K562 (cell line): Measurements from ENCODE around the gene CHRNA10. TPM values are rescaled to one million over a fixed set of nuclear protein-coding genes. Genes with fewer than 3 reads are reported as not detected.

Experiments used
- ARID1B ChIP-seq: fragments of 450-650 bp; IDR thresholded peaks from 2 replicates; pipeline ENCODE4 v1.6.1; 2016; ENCODE audit warnings: antibody characterized with exemption, mild to moderate bottlenecking, inconsistent platforms
- HDAC1 ChIP-seq, 2 experiments: fragments of 450-650 bp; IDR thresholded peaks; 2 replicates each; pipeline ENCODE4 v1.6.1; 2016 to 2017; ENCODE audit warnings: inconsistent platforms in 1 of 2, mild to moderate bottlenecking in 1 of 2, moderate library complexity in 1 of 2
- NCOR1 ChIP-seq: fragments of 450-650 bp; IDR thresholded peaks from 2 replicates; pipeline ENCODE4 v1.6.1; 2016; ENCODE audit warnings: mild to moderate bottlenecking, moderate library complexity
- TAL1 ChIP-seq: fragments of 450-650 bp; IDR thresholded peaks from 2 replicates; pipeline ENCODE4 v1.6.1; 2016; ENCODE audit warnings: mild to moderate bottlenecking
- polyA plus RNA-seq, 8 experiments: library from polyadenylated mRNA; depleted of rRNA in 4 of 8; stranded (reverse) in 5 of 8; unstranded in 3 of 8; fragments of >200 nt; fragmentation: Nextera tagmentation in 2 of 8; fragmentation: Illumina TruSeq in 1 of 8; extraction: Ambion mirVana in 2 of 8; extraction: Trizol in 1 of 8; gene quantifications; 2 replicates each; pipeline versions ENCODE4 v1.2.1 to v1.2.3, GENCODE V29; 2011 to 2014; ENCODE audit warnings: inconsistent platforms in 1 of 8, missing spikeins in 1 of 8
- total RNA-seq, 7 experiments: library from RNA; depleted of rRNA in 6 of 7; stranded (reverse); fragments of >200 nt in 6 of 7; fragmentation: Illumina TruSeq in 2 of 7; extraction: Trizol in 2 of 7; gene quantifications; 2 replicates each; pipeline versions ENCODE4 v1.2.1 to v1.2.3, GENCODE V29; 2011 to 2021; ENCODE audit warnings: low replicate concordance in 1 of 7
- TF ChIP-seq, protein P1 (sequence below): fragments of 450-650 bp; IDR thresholded peaks from 2 replicates; pipeline ENCODE4 v1.6.1; 2016; ENCODE audit warnings: mild to moderate bottlenecking, moderate library complexity

Gene CHRNA10
- total and polyA plus RNA-seq, 9 of the 15 experiments (the other 6 are each of a cell fraction or from before 2014, with no cell fraction given) = 0.35 to 1.9 (median 0.81) TPM

DNA sequence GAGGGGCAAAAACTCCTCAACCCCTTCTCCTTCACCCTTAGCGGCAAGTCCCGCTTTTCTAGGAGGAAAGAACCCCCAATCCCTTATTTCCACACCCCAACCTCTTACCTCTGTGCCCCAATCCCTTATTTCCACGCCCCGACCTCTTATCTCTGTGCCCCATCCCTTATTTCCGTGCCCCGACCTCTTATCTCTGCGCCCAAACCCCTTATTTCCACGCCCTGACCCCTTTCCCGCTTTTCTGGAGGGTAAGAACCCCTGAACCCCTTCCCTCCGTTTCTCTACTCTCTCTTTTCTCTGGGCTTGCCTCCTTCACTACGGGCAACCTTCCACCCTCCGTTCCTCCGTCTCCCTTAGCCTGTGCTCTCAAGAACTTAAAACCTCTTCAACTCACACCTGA is 22.3 kb downstream of the CHRNA10 start (continued):
- TF ChIP-seq, protein P1, sequence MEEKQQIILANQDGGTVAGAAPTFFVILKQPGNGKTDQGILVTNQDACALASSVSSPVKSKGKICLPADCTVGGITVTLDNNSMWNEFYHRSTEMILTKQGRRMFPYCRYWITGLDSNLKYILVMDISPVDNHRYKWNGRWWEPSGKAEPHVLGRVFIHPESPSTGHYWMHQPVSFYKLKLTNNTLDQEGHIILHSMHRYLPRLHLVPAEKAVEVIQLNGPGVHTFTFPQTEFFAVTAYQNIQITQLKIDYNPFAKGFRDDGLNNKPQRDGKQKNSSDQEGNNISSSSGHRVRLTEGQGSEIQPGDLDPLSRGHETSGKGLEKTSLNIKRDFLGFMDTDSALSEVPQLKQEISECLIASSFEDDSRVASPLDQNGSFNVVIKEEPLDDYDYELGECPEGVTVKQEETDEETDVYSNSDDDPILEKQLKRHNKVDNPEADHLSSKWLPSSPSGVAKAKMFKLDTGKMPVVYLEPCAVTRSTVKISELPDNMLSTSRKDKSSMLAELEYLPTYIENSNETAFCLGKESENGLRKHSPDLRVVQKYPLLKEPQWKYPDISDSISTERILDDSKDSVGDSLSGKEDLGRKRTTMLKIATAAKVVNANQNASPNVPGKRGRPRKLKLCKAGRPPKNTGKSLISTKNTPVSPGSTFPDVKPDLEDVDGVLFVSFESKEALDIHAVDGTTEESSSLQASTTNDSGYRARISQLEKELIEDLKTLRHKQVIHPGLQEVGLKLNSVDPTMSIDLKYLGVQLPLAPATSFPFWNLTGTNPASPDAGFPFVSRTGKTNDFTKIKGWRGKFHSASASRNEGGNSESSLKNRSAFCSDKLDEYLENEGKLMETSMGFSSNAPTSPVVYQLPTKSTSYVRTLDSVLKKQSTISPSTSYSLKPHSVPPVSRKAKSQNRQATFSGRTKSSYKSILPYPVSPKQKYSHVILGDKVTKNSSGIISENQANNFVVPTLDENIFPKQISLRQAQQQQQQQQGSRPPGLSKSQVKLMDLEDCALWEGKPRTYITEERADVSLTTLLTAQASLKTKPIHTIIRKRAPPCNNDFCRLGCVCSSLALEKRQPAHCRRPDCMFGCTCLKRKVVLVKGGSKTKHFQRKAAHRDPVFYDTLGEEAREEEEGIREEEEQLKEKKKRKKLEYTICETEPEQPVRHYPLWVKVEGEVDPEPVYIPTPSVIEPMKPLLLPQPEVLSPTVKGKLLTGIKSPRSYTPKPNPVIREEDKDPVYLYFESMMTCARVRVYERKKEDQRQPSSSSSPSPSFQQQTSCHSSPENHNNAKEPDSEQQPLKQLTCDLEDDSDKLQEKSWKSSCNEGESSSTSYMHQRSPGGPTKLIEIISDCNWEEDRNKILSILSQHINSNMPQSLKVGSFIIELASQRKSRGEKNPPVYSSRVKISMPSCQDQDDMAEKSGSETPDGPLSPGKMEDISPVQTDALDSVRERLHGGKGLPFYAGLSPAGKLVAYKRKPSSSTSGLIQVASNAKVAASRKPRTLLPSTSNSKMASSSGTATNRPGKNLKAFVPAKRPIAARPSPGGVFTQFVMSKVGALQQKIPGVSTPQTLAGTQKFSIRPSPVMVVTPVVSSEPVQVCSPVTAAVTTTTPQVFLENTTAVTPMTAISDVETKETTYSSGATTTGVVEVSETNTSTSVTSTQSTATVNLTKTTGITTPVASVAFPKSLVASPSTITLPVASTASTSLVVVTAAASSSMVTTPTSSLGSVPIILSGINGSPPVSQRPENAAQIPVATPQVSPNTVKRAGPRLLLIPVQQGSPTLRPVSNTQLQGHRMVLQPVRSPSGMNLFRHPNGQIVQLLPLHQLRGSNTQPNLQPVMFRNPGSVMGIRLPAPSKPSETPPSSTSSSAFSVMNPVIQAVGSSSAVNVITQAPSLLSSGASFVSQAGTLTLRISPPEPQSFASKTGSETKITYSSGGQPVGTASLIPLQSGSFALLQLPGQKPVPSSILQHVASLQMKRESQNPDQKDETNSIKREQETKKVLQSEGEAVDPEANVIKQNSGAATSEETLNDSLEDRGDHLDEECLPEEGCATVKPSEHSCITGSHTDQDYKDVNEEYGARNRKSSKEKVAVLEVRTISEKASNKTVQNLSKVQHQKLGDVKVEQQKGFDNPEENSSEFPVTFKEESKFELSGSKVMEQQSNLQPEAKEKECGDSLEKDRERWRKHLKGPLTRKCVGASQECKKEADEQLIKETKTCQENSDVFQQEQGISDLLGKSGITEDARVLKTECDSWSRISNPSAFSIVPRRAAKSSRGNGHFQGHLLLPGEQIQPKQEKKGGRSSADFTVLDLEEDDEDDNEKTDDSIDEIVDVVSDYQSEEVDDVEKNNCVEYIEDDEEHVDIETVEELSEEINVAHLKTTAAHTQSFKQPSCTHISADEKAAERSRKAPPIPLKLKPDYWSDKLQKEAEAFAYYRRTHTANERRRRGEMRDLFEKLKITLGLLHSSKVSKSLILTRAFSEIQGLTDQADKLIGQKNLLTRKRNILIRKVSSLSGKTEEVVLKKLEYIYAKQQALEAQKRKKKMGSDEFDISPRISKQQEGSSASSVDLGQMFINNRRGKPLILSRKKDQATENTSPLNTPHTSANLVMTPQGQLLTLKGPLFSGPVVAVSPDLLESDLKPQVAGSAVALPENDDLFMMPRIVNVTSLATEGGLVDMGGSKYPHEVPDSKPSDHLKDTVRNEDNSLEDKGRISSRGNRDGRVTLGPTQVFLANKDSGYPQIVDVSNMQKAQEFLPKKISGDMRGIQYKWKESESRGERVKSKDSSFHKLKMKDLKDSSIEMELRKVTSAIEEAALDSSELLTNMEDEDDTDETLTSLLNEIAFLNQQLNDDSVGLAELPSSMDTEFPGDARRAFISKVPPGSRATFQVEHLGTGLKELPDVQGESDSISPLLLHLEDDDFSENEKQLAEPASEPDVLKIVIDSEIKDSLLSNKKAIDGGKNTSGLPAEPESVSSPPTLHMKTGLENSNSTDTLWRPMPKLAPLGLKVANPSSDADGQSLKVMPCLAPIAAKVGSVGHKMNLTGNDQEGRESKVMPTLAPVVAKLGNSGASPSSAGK = peak; percentile 4; the same call in 1 of the 2 replicates
- TF ChIP-seq NCOR1 (0 out of 2 replicates have a peak, but pooled peaks have one; percentile 31), TAL1 (peak; percentile 56), ARID1B (peak; percentile 74), HDAC1 (IDR thresholded peaks at IDR 0.05) (0 out of 4 replicates have a peak, but pooled peaks of 1 of the 2 experiments have one; percentile 21)
